Measurements from ENCODE around the gene WWP2.
A peak's percentile ranks its signal among the peaks of the same experiment; 100 is the strongest.
"Not testable (repeated sequence)": the region's sequence is repeated elsewhere in the genome, so short reads cannot be mapped to it uniquely, and the experiment has no call there.

The WWP2 gene

GRCh38 chr16:69761983-69762813 is at the start of gene WWP2:
Gene WWP2, plus strand, starts transcription at chr16:69762332. Its CDS starts 24,679 bp downstream, at chr16:69787011.
- DNase-seq = peak in 49 of 56 donors; percentile 27 to 88 (median 77)

DNA sequence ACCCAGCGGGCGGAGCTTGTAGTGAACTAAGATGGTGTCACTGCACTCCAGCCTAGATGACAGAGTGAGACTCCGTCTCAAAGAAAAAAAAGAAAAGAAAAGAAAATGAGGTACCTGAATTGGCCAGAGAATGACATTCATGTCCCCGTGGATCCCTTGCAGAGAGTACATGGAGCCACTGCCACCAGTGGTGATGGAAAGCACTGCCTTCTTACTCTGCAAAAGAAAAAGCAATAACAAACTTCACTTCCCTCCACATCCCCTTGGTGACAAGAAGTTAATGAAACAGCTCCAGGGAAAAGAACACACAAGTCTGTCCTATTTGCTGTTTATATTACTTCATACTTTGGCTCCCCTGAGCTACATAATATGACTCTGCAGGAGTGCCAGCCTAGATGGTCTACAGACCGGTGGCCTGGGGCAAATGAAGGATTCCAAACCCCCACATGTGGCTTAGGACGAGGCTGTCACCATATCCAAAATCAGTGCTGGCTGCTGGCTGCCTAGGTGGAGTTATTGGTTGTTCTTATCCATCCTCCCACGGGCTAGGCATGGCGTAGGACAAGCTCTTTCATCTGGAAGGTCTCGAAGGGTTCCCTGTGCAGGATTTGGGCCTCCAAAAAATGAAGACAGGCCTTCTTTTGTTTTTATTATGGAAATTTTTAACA is 49.1 kb upstream of the WWP2 start:
- no peak for DNase-seq

DNA sequence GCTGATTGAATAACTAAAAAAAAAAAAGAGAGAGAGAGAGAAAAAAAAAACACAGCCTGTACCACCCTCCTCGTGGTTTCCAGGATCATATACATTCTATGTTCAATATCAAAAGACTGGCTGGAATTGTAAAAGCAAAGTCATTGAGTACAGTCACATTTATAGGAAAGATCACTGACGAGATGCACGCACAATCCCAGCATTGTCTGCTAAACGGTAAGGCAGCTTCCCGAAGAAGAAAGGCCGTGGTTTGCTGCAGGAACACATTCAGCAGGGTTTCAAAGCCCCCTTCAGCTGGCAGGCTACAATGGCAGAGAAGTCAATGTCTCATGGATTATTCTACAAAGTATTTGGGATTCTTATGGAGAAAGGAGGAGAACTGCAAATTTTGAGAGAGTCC is 45.1 kb upstream of the WWP2 start:
- DNase-seq = peak in 4 of 56 donors; percentile 5 to 10 (median 8)

DNA sequence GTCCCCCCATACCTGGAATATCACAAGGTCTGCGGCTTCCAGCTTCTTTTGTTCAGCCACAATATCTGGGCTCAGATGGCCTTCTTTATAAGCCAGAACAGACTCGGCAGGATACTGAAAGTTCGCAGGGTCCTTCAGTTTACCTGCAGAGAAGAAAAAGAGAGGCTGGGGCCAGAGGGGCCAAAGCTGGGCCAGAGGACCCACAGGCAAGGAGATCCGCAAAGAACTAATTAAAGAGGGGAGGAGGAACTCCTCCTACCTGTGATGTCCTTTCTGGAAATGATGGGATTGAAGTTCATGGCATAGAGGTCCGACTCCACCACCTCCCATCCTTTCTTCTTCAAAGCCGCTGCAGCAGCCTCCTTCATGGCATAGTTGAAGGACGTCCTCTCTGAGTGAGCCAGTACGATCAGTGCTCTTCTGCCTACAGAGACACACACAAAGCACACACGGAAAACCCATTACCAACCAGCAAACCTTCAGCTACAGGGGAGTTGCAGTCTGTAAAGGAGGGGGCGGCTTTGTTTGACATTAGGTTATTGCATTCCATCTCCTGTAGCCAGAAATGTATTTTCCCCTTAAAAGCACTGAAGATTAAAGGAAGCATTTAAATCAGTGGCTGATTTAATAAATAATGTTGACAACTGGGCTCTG is 43.9 kb upstream of the WWP2 start:
- DNase-seq = no peak

DNA sequence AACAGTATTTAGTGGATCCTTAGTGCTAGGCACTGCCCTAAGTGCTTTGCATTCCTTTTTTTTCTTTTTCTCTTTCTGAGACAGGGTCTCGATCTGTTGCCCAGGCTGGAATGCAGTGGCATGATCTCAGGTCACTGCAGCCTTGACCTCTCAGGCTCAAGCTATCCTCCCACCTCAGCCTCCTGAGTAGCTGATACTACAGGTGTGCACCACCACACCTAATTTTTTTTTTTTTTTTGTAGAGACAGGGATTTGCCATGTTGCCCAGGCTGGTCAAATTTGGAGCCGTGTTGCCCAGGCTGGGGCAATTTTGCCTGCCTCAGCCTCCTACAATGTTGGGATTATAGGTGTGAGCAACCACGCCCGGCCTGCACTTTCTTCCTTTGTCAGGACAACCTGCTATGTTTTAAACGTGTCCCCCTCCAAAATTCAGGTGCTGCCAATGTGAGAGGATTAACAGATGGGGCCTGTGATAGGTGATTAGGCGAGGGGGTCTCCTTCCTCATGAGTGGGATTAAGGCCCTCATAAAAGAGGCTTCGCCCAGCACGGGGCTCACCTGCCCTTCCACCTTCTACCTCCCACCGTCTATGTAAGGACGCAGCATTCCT is 41.2 kb upstream of the WWP2 start:
- DNase-seq = no peak

DNA sequence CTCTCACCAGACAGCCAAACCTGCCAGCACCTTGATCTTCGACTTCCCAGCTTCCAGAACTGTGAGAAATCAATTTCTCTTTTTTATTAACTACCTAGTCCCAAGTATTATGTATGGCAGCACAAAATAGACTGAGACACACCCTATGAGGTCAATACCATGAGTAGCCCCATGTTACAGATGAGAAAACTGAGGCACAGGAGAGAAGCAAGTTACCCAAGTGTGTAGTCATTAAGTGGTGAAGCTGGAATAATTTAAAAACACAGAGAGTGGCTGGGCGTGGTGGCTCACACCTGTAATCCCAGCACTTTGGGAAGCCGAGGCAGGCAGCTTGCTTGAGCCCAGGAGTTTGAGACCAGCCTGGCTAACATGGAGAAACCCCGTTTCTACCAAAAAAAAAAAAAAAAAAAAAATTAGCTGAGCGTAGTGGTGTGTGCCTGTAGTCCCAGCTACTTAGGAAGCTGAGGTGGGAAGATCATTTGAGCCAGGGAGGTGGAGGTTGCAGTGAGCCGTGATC is 40.6 kb upstream of the WWP2 start:
- no peak for DNase-seq

DNA sequence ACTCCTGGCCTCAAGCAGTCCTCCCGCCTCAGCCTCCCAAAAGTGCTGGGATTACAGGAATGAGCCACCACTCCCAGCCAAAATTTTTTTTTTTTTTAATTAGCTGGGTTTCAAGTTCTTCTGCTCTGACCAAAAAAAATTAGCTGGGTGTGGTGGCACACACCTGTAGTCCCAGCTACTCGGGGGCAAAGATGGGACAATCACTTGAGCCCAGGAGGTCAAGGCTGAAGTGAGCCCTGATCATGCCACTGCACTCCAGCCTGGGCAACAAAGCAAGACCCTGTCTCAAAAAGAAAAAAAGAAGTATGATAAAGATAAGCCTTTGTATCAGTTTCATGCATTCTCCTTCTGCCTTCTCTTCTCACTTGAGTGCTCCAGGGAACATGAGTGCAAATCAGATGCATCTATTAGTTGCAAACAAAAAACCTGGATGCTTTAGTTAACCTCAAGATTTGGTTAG is 37.7 kb upstream of the WWP2 start:
- no peak for DNase-seq

DNA sequence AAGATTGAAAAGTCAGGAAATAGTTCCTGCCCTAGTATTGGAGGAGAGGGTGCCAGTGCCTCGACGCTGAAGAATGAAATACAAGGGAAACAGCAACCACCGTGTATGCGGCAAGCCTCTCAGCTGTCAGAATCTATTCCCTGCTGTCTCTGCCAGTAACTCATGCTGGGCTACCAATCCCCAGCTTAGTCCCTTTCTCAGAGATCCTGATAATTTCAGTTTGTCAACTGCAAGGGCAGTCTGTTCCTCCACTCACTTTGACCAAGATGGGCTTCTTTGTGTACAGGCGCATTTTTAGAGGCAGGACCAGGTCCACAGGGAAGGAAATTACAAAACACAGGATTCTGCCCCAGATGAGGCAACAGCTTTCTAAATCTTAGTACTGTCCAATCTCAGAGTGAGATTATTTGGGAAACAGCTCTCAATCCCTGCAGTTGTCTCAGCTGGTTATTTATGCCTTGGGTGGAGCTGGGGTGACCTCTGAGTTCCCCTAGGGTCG is 37.1 kb upstream of the WWP2 start:
- DNase-seq = no peak

DNA sequence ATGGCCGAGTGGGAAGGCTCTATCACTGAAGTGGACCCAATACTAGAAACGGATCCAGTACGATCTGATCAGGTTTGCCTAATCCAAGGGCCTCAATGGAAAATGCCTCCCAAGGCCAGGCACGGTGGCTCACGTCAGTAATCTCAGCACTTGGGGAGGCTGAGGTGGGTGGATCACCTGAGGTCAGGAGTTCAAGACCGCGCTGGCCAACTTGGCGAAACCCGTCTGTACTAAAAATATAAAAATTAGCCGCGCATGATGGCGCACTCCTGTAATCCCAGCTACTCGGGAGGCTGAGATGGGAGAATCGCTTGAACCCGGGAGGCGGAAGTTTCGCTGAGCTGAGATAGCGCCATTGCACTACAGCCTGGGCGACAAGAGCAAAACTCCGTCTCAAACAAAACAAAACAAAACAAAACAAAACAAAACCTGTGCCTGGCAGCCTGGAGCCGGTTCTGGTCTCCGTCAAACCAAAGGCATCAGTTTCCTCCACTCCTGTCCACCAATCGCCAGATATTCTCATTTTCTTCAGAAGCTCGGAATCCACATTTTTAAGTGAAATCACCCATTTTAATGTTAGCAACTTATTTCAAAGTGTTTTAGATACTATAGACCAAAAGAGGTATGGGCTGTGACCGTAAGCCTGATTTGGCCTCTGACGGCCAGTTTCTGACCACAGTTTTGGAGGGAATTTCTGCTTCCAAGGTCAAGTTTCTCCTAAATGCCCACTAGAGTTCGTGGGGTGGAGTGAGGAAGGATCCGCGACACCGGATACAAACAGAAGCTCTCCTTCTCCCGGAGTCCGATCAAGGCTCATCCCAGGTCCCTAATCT is 36.4 kb upstream of the WWP2 start:
- peak in 1 of 56 donors; percentile 9 for DNase-seq

DNA sequence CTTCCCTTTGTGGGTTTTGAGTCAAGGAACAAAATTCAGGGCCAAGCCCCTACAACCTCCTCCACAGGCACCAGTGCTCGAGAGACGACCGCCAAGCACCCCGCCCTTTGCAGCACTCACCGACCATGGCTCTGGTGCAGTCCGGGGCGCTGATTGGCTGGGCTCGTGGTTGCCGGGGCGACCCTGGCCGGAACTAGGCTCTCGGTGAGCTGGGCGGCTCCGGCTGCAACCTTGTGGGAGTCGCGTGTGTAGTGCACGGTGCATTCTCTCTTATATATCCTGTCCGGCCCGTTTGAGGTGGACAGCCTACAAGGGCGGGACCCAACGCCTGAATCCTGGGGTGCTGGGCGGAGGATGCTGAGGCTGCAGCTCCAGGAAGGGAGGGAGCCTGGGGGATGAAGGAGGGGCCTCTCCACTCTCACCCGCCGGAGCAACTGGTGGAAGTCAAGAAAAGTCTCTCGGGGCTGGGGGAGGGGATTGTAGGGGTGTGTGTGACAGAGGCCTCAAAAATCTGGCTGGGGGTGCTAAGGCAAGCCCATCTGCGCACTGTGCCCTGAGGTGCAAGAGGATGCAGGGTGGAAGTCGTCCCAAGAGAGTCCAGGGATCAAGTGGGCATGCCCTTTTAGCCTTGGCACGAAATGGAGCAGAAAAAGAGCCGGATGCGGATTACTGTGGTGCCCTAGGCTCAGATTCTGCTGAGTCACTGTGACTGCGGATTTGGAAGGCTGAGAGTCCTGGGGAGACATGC is 35.6 kb upstream of the WWP2 start, which contains the start of gene NQO1:
TSS of gene NQO1 (minus strand) at position 248 of the 748 bp plus-strand sequence. CDS start at position 127, 121 bp downstream.
- DNase-seq = peak; percentile 31 to 94 (median 84)

DNA sequence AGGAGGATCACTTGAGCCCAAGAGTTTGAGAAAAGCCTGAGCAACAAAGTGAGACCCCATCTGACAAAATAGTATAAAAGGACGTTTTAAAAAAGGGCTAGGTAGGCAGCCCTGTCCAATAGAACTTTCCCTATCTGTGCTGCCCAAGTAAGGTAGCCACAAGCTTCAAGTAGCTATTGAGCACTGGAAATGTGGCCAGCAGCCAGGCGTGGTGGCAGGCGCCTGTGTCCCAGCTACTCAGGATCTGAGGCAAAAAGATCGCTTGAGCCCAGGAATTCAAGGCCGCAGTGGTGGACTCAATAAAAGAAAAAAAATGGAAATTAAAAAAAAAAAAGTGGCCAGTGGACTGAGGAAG is 34.2 kb upstream of the WWP2 start:
- DNase-seq = peak in 38 of 56 donors; percentile 6 to 82 (median 37)

DNA sequence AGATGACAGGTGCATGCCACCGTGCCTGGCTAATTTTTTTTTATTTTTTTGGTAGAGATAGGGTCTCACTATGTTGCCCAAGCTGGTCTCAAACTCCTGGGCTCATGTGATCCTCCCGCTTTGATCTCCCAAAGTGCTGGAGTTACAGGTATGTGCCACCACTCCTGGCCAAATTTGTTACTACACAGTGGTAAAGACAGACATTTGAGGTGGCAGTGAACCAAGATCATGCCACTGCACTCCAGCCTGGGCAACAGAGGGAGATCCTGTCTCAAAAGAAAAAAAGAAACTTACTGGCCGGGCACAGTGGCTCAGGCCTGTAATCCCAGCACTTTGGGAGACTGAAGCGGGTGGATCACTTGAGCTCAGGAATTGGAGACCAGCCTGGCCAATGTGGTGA is 33.1 kb upstream of the WWP2 start:
- not testable (repeated sequence) for DNase-seq

GRCh38 chr16:69731280-69731679 is 30.9 kb upstream of the WWP2 start:
- not testable (repeated sequence) for DNase-seq

- no peak for DNase-seq
Observed at GRCh38 chr16:69732101-69732500, 30.0 kb upstream of the WWP2 start.

DNA sequence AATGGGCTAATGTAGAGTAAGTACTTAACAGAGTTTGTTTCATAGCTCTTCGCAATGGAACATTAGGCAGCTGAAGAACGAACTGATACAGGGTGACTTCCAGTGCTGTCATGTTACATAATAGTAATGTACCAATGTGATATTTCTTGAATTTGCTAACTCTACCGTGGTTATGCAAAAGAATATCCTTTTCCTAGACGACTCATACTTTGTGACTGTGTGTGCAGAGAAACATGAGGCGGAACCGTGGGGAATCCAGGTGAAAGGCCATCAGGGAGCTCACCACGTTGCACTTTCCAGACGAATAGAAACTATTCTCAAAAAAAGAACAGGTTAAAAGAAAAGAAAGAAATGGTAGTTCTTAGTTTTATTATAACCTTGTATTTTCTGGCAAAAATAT is 20.6 kb upstream of the WWP2 start:
- DNase-seq = peak in 2 of 56 donors; percentile 15 to 23

GRCh38 chr16:69741951-69742904 is 19.9 kb upstream of the WWP2 start:
- peak in 14 of 56 donors; percentile 2 to 58 (median 16) for DNase-seq

- no peak for DNase-seq
Observed at GRCh38 chr16:69744363-69745231, 17.5 kb upstream of the WWP2 start.
